CD14-positive monocyte (primary cell): Measurements from ENCODE around the gene PIK3C3. TPM values are rescaled to one million over a fixed set of nuclear protein-coding genes. Genes with fewer than 3 reads are reported as not detected.

Experiments used
- DNase-seq, 3 donors: peaks; one replicate each; pipeline ENCODE4 v3.0.0-alpha.2; 2011 to 2022
- H2AFZ ChIP-seq: 2 replicates; pipeline ENCODE4 v1.6.0; 2012; ENCODE audit warnings: mild to moderate bottlenecking, low read depth, low read length, inconsistent platforms; ENCODE audit not compliant: insufficient read depth, poor library complexity, severe bottlenecking
- H3K27ac ChIP-seq, 2 donors: 1 replicate in 1 of 2; 2 replicates in 1 of 2; pipeline ENCODE4 v1.5.1; 2012 to 2013; ENCODE audit warnings: low read length in 2 of 2, control low read depth in 1 of 2, inconsistent platforms in 1 of 2, low read depth in 1 of 2, mild to moderate bottlenecking in 1 of 2
- H3K27me3 ChIP-seq, 2 donors: one replicate each; pipeline versions ENCODE4 v1.6.0 to v1.6.1; 2011 to 2013; ENCODE audit warnings: low read length in 2 of 2; ENCODE audit not compliant: control insufficient read depth in 2 of 2, insufficient read depth in 2 of 2
- H3K36me3 ChIP-seq, 2 donors: replicated peaks in 1 of 2; 1 replicate in 1 of 2; 2 replicates in 1 of 2; pipeline versions ENCODE4 v1.5.1 to v1.6.1; 2012 to 2013; ENCODE audit warnings: low read length in 2 of 2, control low read depth in 1 of 2, inconsistent platforms in 1 of 2, mild to moderate bottlenecking in 1 of 2; ENCODE audit not compliant: insufficient read depth in 2 of 2, control insufficient read depth in 1 of 2
- H3K4me1 ChIP-seq, 2 donors: 1 replicate in 1 of 2; 2 replicates in 1 of 2; pipeline versions ENCODE4 v1.5.1 to v1.6.1; 2012 to 2013; ENCODE audit warnings: low read length in 2 of 2, control low read depth in 1 of 2, inconsistent platforms in 1 of 2, mild to moderate bottlenecking in 1 of 2, moderate library complexity in 1 of 2; ENCODE audit not compliant: insufficient read depth in 2 of 2, control insufficient read depth in 1 of 2
- H3K4me2 ChIP-seq: replicated peaks from 2 replicates; pipeline ENCODE3; 2012; ENCODE audit warnings: low read length, moderate library complexity, mild to moderate bottlenecking; ENCODE audit not compliant: poor library complexity, severe bottlenecking; ENCODE audit errors: extremely low read depth
- H3K4me3 ChIP-seq, 3 experiments: fragments of 200-600 bp in 1 of 3; sonication (generic) in 1 of 3; replicated peaks in 1 of 3; 1 replicate in 2 of 3; 2 replicates in 1 of 3; pipeline ENCODE4 v1.5.1; 2011 to 2013; ENCODE audit warnings: low read length in 3 of 3, mild to moderate bottlenecking in 3 of 3, control low read depth in 2 of 3, low read depth in 2 of 3, inconsistent platforms in 1 of 3, moderate library complexity in 1 of 3
- H3K79me2 ChIP-seq: 2 replicates; pipeline ENCODE4 v1.6.0; 2012; ENCODE audit warnings: mild to moderate bottlenecking, control low read depth, inconsistent platforms, low read length, moderate library complexity; ENCODE audit not compliant: insufficient read depth
- H3K9ac ChIP-seq: 2 replicates; pipeline ENCODE4 v1.6.0; 2017; ENCODE audit warnings: low read length, mild to moderate bottlenecking; ENCODE audit not compliant: insufficient read depth, poor library complexity, severe bottlenecking
- H3K9me3 ChIP-seq, 2 donors: replicated peaks in 1 of 2; 1 replicate in 1 of 2; 2 replicates in 1 of 2; pipeline versions ENCODE4 v1.5.1 to v1.6.1; 2012 to 2013; ENCODE audit warnings: low read length in 2 of 2, control low read depth in 1 of 2; ENCODE audit not compliant: control insufficient read depth in 1 of 2, insufficient read depth in 1 of 2
- H4K20me1 ChIP-seq: 2 replicates; pipeline ENCODE4 v1.6.0; 2012; ENCODE audit warnings: mild to moderate bottlenecking, low read length, control low read depth, moderate library complexity; ENCODE audit not compliant: insufficient read depth
- H3K27ac Mint-ChIP-seq, 7 donors: one replicate each; pipeline ENCODE4 v1.8.0; 2020; ENCODE audit warnings: mild to moderate bottlenecking in 7 of 7, mixed read lengths in 7 of 7, moderate library complexity in 6 of 7, inconsistent platforms in 2 of 7
- H3K27me3 Mint-ChIP-seq, 3 donors: one replicate each; pipeline ENCODE4 v1.8.0; 2021 to 2022; ENCODE audit warnings: low read depth in 3 of 3, mild to moderate bottlenecking in 3 of 3, mixed read lengths in 3 of 3, moderate library complexity in 3 of 3, inconsistent platforms in 1 of 3
- H3K36me3 Mint-ChIP-seq, 2 donors: one replicate each; pipeline ENCODE4 v1.8.0; 2020; ENCODE audit warnings: mixed read lengths in 2 of 2, inconsistent platforms in 1 of 2, mild to moderate bottlenecking in 1 of 2
- H3K4me1 Mint-ChIP-seq: one replicate; pipeline ENCODE4 v1.8.0; 2020; ENCODE audit warnings: mild to moderate bottlenecking, mixed read lengths
- H3K4me3 Mint-ChIP-seq, 2 donors: one replicate each; pipeline ENCODE4 v1.8.0; 2020; ENCODE audit warnings: mild to moderate bottlenecking in 2 of 2, mixed read lengths in 2 of 2, moderate library complexity in 1 of 2
- H3K9me3 Mint-ChIP-seq, 7 donors: one replicate each; pipeline ENCODE4 v1.8.0; 2020 to 2022; ENCODE audit warnings: mixed read lengths in 7 of 7, mild to moderate bottlenecking in 6 of 7, moderate library complexity in 6 of 7, inconsistent platforms in 2 of 7
- CTCF ChIP-seq: fragments of 200-600 bp; IDR thresholded peaks from one replicate; pipeline ENCODE4 v1.8.0; 2022; ENCODE audit warnings: antibody characterized with exemption, mild to moderate bottlenecking
- WGBS: methylation state at CpG from one replicate; pipeline ENCODE4 v1.1.5; 2013; ENCODE audit warnings: missing lambda C conversion rate; ENCODE audit not compliant: insufficient coverage; 5-methylcytosine and 5-hydroxymethylcytosine counted together
- intact Hi-C, 2 donors: fragments of 100-400 bp; cut with micrococcal nuclease; formaldehyde crosslinking; loops; one replicate each; pipeline versions ENCODE4 v1.15.0 to v1.15.1; 2023
- polyA plus RNA-seq, 3 donors: library from polyadenylated mRNA; depleted of rRNA in 1 of 3; unstranded in 2 of 3; stranded (reverse) in 1 of 3; fragments of 300-500 nt in 2 of 3; fragments of >200 nt in 1 of 3; fragmentation: Illumina TruSeq in 2 of 3; gene quantifications; 1 replicate in 2 of 3; 2 replicates in 1 of 3; pipeline ENCODE4 v1.2.3, GENCODE V29; 2012 to 2021

PIK3C3 gene
- polyA plus RNA-seq, 3 donors, result 16.5 to 29.1 (median 25.9) TPM

DNA sequence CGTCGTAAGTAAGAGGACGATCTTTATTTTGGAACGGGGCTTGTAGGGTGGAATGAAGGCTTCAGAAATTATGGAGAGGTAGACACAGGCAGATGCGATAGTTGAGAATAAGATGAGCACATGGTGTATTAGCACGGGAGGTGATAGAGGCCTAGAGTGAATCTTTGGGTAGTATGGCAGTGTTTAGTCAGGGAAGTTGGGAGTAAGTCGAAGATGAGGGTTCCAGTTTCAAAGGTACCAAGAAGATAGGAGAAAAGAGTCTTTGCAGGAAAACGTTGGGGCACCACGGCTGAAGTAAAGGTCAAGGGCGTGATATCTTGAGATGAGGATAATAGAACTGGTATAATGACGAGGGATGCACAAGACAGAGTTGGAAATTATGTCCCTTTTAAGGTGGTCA is 654 bp downstream of the PIK3C3 start:
- H4K20me1 ChIP-seq, result peaks cover 11% of the 10 kb centered on the region
- peak overlapping the region; percentile 82 to 97 (median 85) for H3K4me3 ChIP-seq
- peak overlapping the region; percentile 70 to 95 for H3K27ac ChIP-seq
- peaks cover 18 to 34% of the 10 kb centered on the region in 2 donors for H3K36me3 ChIP-seq
- intact Hi-C loops, result no loop called here
- H3K9me3 Mint-ChIP-seq, result peaks cover 0 to 2% (median 0%) of the 10 kb centered on the region in 7 donors
- DNase-seq, result no peak
- peaks cover 6 to 13% of the 10 kb centered on the region in 2 donors for H3K4me1 ChIP-seq
- H3K9ac ChIP-seq, result peak overlapping the region; percentile 87
- H2AFZ ChIP-seq, result peak overlapping the region; percentile 79
- WGBS, result 4% methylated on average over 10 of the region's 11 CpGs
- H3K27me3 ChIP-seq, result no peaks in the 10 kb centered on the region
- H3K79me2 ChIP-seq, result peaks cover 56% of the 10 kb centered on the region
- H3K27ac Mint-ChIP-seq, result peak overlapping the region; percentile 98 to 100 (median 99)
- H3K36me3 Mint-ChIP-seq, result peaks cover 15 to 21% of the 10 kb centered on the region in 2 donors
- peaks cover 0 to 4% (median 4%) of the 10 kb centered on the region in 3 donors for H3K27me3 Mint-ChIP-seq
- H3K9me3 ChIP-seq, result no peaks in the 10 kb centered on the region
- no peak for TF ChIP-seq CTCF
- H3K4me2 ChIP-seq, result peak overlapping the region; percentile 73
- H3K4me3 Mint-ChIP-seq, result peak overlapping the region; percentile 99 to 100
- H3K4me1 Mint-ChIP-seq, result peaks cover 21% of the 10 kb centered on the region

GRCh38 chr18:41959045-41959444 is 4.0 kb downstream of the PIK3C3 start:
- Histone ChIP-seq H3K27me3 (no peaks in the 10 kb centered on the region), H3K4me2 (no peak overlapping the region), H2AFZ (no peak overlapping the region), H3K36me3 (peaks cover 43 to 65% of the 10 kb centered on the region in 2 donors), H3K9ac (no peak overlapping the region), H4K20me1 (peaks cover 40% of the 10 kb centered on the region), H3K79me2 (peaks cover 83% of the 10 kb centered on the region), H3K27ac (no peak overlapping the region), H3K4me1 (peaks cover 6 to 13% of the 10 kb centered on the region in 2 donors), H3K9me3 (no peaks in the 10 kb centered on the region), H3K4me3 (no peak overlapping the region)
- Mint-ChIP-seq H3K4me3 (no peak overlapping the region), H3K36me3 (peaks cover 35 to 41% of the 10 kb centered on the region in 2 donors), H3K4me1 (peaks cover 21% of the 10 kb centered on the region), H3K27ac (no peak overlapping the region), H3K9me3 (peaks cover 0 to 2% (median 0%) of the 10 kb centered on the region in 7 donors), H3K27me3 (no peaks in the 10 kb centered on the region)
- no CpG with 5 or more reads among the region's 1 CpG for WGBS
- intact Hi-C loops, result no loop called here
- TF ChIP-seq CTCF, result no peak
- DNase-seq, result no peak
